OCI-LY1 (cell line): ENCODE results near the gene SMYD3.

Experiments used
- CTCF ChIP-seq: fragments of 200-600 bp; sonication (generic), shearing (Covaris generic); IDR thresholded peaks from 2 replicates; pipeline ENCODE4 v1.5.1; 2017; ENCODE audit warnings: mild to moderate bottlenecking, antibody characterized with exemption, low read length, moderate library complexity, mixed read lengths
- EZH2 ChIP-seq: fragments of 200-600 bp; sonication (generic), shearing (Covaris generic); IDR thresholded peaks from 2 replicates; pipeline ENCODE4 v1.8.0; 2017; ENCODE audit warnings: borderline replicate concordance, mixed run types, mild to moderate bottlenecking, antibody characterized with exemption, low read length, moderate library complexity, mixed read lengths

GRCh38 chr1:246068217-246068512 is 438.9 kb downstream of the SMYD3 start:
- TF ChIP-seq CTCF: no peak
- no peak for TF ChIP-seq EZH2
